HG03039 (cell line): ENCODE results near the gene KRCC1.

Experiments
- ATAC-seq: cut with Tn5 transposase; IDR thresholded peaks from one replicate; pipeline ENCODE4 v1.9.1; 2021; ENCODE audit warnings: mild to moderate bottlenecking, moderate library complexity; ENCODE audit not compliant: unreplicated experiment

The KRCC1 gene

GRCh38 chr2:88077080-88077479 lies 21.5 kb upstream of the KRCC1 start:
- ATAC-seq = no peak

- no peak for ATAC-seq
These were observed 19.3 kb upstream of the KRCC1 start for GRCh38 chr2:88074854-88075292.

GRCh38 chr2:88074150-88074549 lies 18.6 kb upstream of the KRCC1 start:
- no peak for ATAC-seq

GRCh38 chr2:88071365-88071764 lies 15.8 kb upstream of the KRCC1 start:
- ATAC-seq = no peak

- no peak for ATAC-seq
These were observed 14.5 kb upstream of the KRCC1 start for GRCh38 chr2:88070055-88070454.

GRCh38 chr2:88069117-88069516 lies 13.5 kb upstream of the KRCC1 start:
- no peak for ATAC-seq

- ATAC-seq = no peak
These were observed 12.5 kb upstream of the KRCC1 start for GRCh38 chr2:88068044-88068443.

- no peak for ATAC-seq
These were observed 12.0 kb upstream of the KRCC1 start, which contains the start of gene SMYD1 for GRCh38 chr2:88067598-88067997. Gene SMYD1 (plus strand): TSS chr2:88067825. CDS start chr2:88067865, 40 bp downstream.

GRCh38 chr2:88067189-88067588 lies 11.6 kb upstream of the KRCC1 start:
- no peak for ATAC-seq

- ATAC-seq = no peak
These were observed 11.0 kb upstream of the KRCC1 start for GRCh38 chr2:88066543-88066942.

GRCh38 chr2:88061295-88061694 lies 5.7 kb upstream of the KRCC1 start:
- no peak for ATAC-seq

GRCh38 chr2:88060907-88061275 lies 5.3 kb upstream of the KRCC1 start:
- no peak for ATAC-seq

GRCh38 chr2:88059979-88060906 lies 4.7 kb upstream of the KRCC1 start:
- ATAC-seq = no peak

GRCh38 chr2:88058191-88058590 lies 2.6 kb upstream of the KRCC1 start:
- ATAC-seq = no peak

GRCh38 chr2:88057437-88057844 lies 1.9 kb upstream of the KRCC1 start:
- ATAC-seq = no peak

GRCh38 chr2:88054782-88055370 lies 707 bp downstream of the KRCC1 start:
- ATAC-seq = no peak

- no peak for ATAC-seq
These were observed 1.4 kb downstream of the KRCC1 start for GRCh38 chr2:88053934-88054781.

GRCh38 chr2:88053296-88053695 lies 2.3 kb downstream of the KRCC1 start:
- ATAC-seq = no peak

- ATAC-seq = no peak
These were observed 3.8 kb downstream of the KRCC1 start for GRCh38 chr2:88051792-88052191.

GRCh38 chr2:88049622-88050021 lies 6.0 kb downstream of the KRCC1 start:
- no peak for ATAC-seq

GRCh38 chr2:88048541-88048940 lies 7.0 kb downstream of the KRCC1 start:
- ATAC-seq = no peak
